Astrocyte (in vitro differentiated cells and primary cell): ENCODE data around the gene PPP3R1. TPM values are rescaled to one million over a fixed set of nuclear protein-coding genes. Genes with fewer than 3 reads are reported as not detected.

ENCODE experiments used
- DNase-seq: peaks from one replicate; pipeline ENCODE4 v3.0.0-alpha.2; 2010; ENCODE audit warnings: low read depth
- FAIRE-seq: peaks from 2 replicates; lab custom pipeline; 2011; peaks lifted over from hg19 to GRCh38; lab: Jason Lieb, UNC
- H2AFZ ChIP-seq: 2 replicates; pipeline ENCODE4 v1.6.0; 2012; ENCODE audit warnings: low read depth, low read length, inconsistent platforms
- H3K27ac ChIP-seq: 2 replicates; pipeline ENCODE4 v1.5.1; 2011; ENCODE audit warnings: low read depth, low read length, inconsistent platforms
- H3K27me3 ChIP-seq: 2 replicates; pipeline ENCODE4 v1.6.0; 2011; ENCODE audit warnings: low read length, inconsistent platforms; ENCODE audit not compliant: insufficient read depth
- H3K36me3 ChIP-seq: 2 replicates; pipeline ENCODE4 v1.5.1; 2011; ENCODE audit warnings: low read length, inconsistent platforms; ENCODE audit not compliant: insufficient read depth
- H3K4me1 ChIP-seq: 2 replicates; pipeline ENCODE4 v1.5.1; 2011; ENCODE audit warnings: low read length, inconsistent platforms; ENCODE audit not compliant: insufficient read depth
- H3K4me2 ChIP-seq: 2 replicates; pipeline ENCODE4 v1.6.0; 2012; ENCODE audit warnings: low read length, inconsistent platforms
- H3K4me3 ChIP-seq: 2 replicates; pipeline ENCODE4 v1.5.1; 2011; ENCODE audit warnings: low read depth, mild to moderate bottlenecking, low read length, inconsistent platforms; ENCODE audit not compliant: insufficient read depth
- H3K79me2 ChIP-seq: 2 replicates; pipeline ENCODE4 v1.6.0; 2012; ENCODE audit warnings: mild to moderate bottlenecking, low read length, inconsistent platforms; ENCODE audit not compliant: insufficient read depth
- H3K9ac ChIP-seq: 2 replicates; pipeline ENCODE4 v1.6.0; 2012; ENCODE audit warnings: mild to moderate bottlenecking, low read length, inconsistent platforms
- H3K9me3 ChIP-seq: 2 replicates; pipeline ENCODE4 v1.5.1; 2012; ENCODE audit warnings: low read depth, mild to moderate bottlenecking, low read length, inconsistent platforms; ENCODE audit not compliant: insufficient read depth
- H4K20me1 ChIP-seq: 2 replicates; pipeline ENCODE4 v1.6.0; 2012; ENCODE audit warnings: low read length, inconsistent platforms; ENCODE audit not compliant: insufficient read depth
- H3K27ac Mint-ChIP-seq: one replicate; pipeline ENCODE4 v1.8.0; 2021; ENCODE audit warnings: mild to moderate bottlenecking, mixed read lengths; ENCODE audit not compliant: unreplicated experiment
- H3K27me3 Mint-ChIP-seq: one replicate; pipeline ENCODE4 v1.8.0; 2021; ENCODE audit warnings: low read depth, mixed read lengths; ENCODE audit not compliant: unreplicated experiment
- H3K36me3 Mint-ChIP-seq: one replicate; pipeline ENCODE4 v1.8.0; 2021; ENCODE audit warnings: low read depth, mixed read lengths; ENCODE audit not compliant: unreplicated experiment
- H3K4me1 Mint-ChIP-seq: one replicate; pipeline ENCODE4 v1.8.0; 2021; ENCODE audit warnings: low read depth, mixed read lengths; ENCODE audit not compliant: unreplicated experiment
- H3K4me3 Mint-ChIP-seq: one replicate; pipeline ENCODE4 v1.8.0; 2021; ENCODE audit warnings: mild to moderate bottlenecking, moderate library complexity, mixed read lengths; ENCODE audit not compliant: unreplicated experiment
- H3K9me3 Mint-ChIP-seq: one replicate; pipeline ENCODE4 v1.8.0; 2021; ENCODE audit warnings: mild to moderate bottlenecking, mixed read lengths; ENCODE audit not compliant: unreplicated experiment
- EZH2 ChIP-seq: IDR thresholded peaks from 2 replicates; pipeline ENCODE4 v1.6.1; 2012; ENCODE audit warnings: mild to moderate bottlenecking, low read length, inconsistent platforms; ENCODE audit not compliant: insufficient read depth
- total RNA-seq: library from RNA; stranded (reverse); gene quantifications from 2 replicates; pipeline ENCODE4 v1.2.1, GENCODE V29; 2021
- TF ChIP-seq, protein P1 (sequence below): IDR thresholded peaks from 2 replicates; pipeline ENCODE4 v1.5.1; 2011; ENCODE audit warnings: low read depth, mild to moderate bottlenecking, inconsistent platforms, low read length, moderate library complexity; ENCODE audit not compliant: insufficient read depth

Gene PPP3R1
- total RNA-seq, 1 donor from 2014 or later, result 80.6 TPM

DNA sequence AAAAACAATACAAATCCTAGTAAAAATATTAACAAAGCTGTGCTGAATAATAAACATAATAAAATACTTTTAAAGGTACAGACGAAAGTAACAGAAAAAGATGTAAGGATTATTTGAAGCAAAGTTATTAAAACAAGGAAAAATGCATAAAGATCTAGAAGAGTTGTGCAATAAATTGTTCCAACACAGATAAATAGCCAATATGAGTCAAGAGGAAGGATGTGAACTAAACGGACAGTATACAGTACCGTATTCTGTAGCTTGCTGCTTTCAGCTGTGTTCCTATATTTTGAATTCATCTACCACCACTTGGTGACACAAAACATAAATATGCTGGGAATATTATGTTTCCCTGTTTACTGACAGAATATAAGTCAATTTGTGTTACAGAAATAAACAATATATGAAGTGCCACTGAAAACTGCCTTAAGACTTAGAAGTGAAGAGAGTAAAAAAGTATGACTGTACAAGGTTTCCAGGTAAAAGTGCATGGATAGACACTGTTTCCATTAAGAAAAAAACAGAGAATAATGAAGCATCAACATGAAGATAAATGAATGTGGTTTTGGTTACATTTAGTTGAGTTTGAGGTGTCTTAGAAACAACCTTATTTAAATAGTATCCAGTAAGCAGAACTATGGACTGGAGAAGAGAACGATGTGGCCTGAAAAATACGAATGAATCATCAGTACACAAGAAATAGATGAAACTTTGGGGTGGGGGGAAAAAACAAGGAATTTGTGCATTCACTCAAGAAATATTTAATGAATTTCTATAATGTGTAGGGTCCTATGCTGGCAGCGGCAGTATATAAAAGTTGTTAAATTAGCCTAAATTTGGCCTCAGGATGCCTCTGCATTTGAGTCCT, 13.1 kb downstream of the PPP3R1 start:
- Mint-ChIP-seq H3K9me3 (no peaks in the 10 kb centered on the region), H3K27ac (no peak overlapping the region), H3K4me1 (peaks cover 38% of the 10 kb centered on the region), H3K27me3 (no peaks in the 10 kb centered on the region), H3K4me3 (peak overlapping the region; percentile 56), H3K36me3 (peaks cover under 1% of the 10 kb centered on the region)
- Histone ChIP-seq H3K4me3 (no peak overlapping the region), H3K27me3 (no peaks in the 10 kb centered on the region), H3K79me2 (peaks cover 100% of the 10 kb centered on the region), H3K27ac (no peak overlapping the region), H3K9ac (no peak overlapping the region), H3K4me1 (peaks cover 34% of the 10 kb centered on the region), H4K20me1 (peaks cover 97% of the 10 kb centered on the region), H3K9me3 (no peaks in the 10 kb centered on the region), H2AFZ (no peak overlapping the region), H3K36me3 (no peaks in the 10 kb centered on the region), H3K4me2 (peak overlapping the region; percentile 36)
- no peak for FAIRE-seq
- peak; percentile 50 for DNase-seq
- TF ChIP-seq EZH2, result no peak
- TF ChIP-seq, protein P1, sequence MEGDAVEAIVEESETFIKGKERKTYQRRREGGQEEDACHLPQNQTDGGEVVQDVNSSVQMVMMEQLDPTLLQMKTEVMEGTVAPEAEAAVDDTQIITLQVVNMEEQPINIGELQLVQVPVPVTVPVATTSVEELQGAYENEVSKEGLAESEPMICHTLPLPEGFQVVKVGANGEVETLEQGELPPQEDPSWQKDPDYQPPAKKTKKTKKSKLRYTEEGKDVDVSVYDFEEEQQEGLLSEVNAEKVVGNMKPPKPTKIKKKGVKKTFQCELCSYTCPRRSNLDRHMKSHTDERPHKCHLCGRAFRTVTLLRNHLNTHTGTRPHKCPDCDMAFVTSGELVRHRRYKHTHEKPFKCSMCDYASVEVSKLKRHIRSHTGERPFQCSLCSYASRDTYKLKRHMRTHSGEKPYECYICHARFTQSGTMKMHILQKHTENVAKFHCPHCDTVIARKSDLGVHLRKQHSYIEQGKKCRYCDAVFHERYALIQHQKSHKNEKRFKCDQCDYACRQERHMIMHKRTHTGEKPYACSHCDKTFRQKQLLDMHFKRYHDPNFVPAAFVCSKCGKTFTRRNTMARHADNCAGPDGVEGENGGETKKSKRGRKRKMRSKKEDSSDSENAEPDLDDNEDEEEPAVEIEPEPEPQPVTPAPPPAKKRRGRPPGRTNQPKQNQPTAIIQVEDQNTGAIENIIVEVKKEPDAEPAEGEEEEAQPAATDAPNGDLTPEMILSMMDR, result no peak

DNA sequence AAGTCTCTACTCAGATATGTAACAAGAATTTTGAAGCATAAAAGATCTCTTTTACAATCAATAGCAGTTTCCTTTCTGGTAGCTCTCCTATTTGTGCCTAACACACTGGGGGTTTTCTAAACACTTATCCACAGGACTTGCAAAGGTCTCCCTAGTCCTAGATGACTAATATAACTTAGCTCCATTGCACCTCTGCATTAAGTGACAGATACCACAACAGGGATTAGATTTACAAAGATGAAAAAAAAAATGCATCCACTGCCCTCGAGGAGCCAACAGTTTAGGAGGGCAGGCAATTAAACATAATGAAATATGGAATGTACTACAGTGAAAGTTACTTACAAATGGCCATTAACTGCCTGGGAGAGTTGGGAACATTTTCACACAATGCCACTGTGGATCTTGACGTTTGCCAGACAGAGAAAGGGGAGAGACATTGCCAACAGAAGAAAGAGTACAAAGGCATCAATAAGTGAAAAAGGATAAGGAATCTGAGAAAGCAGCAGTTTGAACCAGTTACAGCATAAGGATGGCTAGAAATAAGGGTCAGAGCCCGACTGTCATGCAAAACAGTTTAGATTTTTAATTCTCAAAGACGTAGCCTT, 14.3 kb downstream of the PPP3R1 start:
- peaks cover 38% of the 10 kb centered on the region for H3K4me1 Mint-ChIP-seq
- no peak for TF ChIP-seq EZH2
- TF ChIP-seq, protein P1, result no peak
- DNase-seq (no peak), FAIRE-seq (no peak)
- no peaks in the 10 kb centered on the region for H3K36me3 ChIP-seq
- peak overlapping the region; percentile 5 for H3K27ac Mint-ChIP-seq
- no peaks in the 10 kb centered on the region for H3K27me3 Mint-ChIP-seq
- H3K4me3 ChIP-seq, result no peak overlapping the region
- peaks cover 2% of the 10 kb centered on the region for H3K36me3 Mint-ChIP-seq
- no peaks in the 10 kb centered on the region for H3K9me3 ChIP-seq
- H3K9me3 Mint-ChIP-seq, result no peaks in the 10 kb centered on the region
- peaks cover 100% of the 10 kb centered on the region for H3K79me2 ChIP-seq
- H3K9ac ChIP-seq, result no peak overlapping the region
- H3K4me1 ChIP-seq, result peaks cover 34% of the 10 kb centered on the region
- peak overlapping the region; percentile 42 for H3K4me2 ChIP-seq
- no peak overlapping the region for H2AFZ ChIP-seq
- H4K20me1 ChIP-seq, result peaks cover 91% of the 10 kb centered on the region
- H3K27me3 ChIP-seq, result no peaks in the 10 kb centered on the region
- peak overlapping the region; percentile 17 for H3K4me3 Mint-ChIP-seq
- peak overlapping the region; percentile 2 for H3K27ac ChIP-seq
